GM12892 (cell line): ENCODE measurements around the gene PGF.

Source experiments
- POLR2A ChIP-seq: IDR thresholded peaks from 2 replicates; pipeline ENCODE4 v1.6.1; 2011; ENCODE audit warnings: low read depth, low read length, control low read depth
- TAF1 ChIP-seq: IDR thresholded peaks from 2 replicates; pipeline ENCODE4 v1.6.1; 2011; ENCODE audit warnings: low read depth, mild to moderate bottlenecking, control low read depth, low read length, borderline replicate concordance

DNA sequence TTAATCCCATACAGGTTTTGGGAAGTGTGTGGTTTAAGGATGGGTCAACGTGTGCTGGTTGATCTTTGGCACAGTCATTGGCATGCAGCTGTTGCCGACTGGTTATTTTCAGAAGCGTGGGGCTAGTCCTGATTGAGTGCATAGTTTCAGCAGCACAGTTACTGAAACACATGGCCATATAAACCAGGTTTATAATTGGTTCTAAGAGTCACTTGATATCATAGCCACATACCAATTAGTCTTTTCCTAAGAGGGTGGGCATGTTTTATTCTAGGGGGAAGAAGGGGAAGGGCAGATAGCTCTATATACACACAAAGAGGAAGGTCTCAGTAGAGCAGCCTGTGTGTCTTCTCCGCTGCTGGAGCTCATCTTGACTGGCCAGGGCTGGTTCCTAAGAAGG lies 21.4 kb downstream of the PGF start:
- TF ChIP-seq POLR2A (no peak), TAF1 (no peak)
